K562 (cell line): Measurements from ENCODE around the gene ZBTB46. TPM values are rescaled to one million over a fixed set of nuclear protein-coding genes. Genes with fewer than 3 reads are reported as not detected.

ENCODE experiments used
- ARID1B ChIP-seq: fragments of 450-650 bp; IDR thresholded peaks from 2 replicates; pipeline ENCODE4 v1.6.1; 2016; ENCODE audit warnings: antibody characterized with exemption, mild to moderate bottlenecking, inconsistent platforms
- ATF3 ChIP-seq, 2 experiments: fragments of 450-650 bp in 1 of 2; sonication (generic) in 1 of 2; formaldehyde crosslinking in 1 of 2; IDR thresholded peaks in 1 of 2; conservative IDR thresholded peaks in 1 of 2; 2 replicates each; pipeline versions ENCODE4 v1.6.1 to v1.8.1; 2016 to 2023; ENCODE audit warnings: mild to moderate bottlenecking in 2 of 2, moderate library complexity in 2 of 2, inconsistent platforms in 1 of 2, missing genetic modification reagents in 1 of 2
- KLF6 ChIP-seq: fragments of 250-450 bp; sonication (Bioruptor Pico); IDR thresholded peaks from 2 replicates; pipeline ENCODE4 v1.4.0; 2020; ENCODE audit warnings: mild to moderate bottlenecking, moderate library complexity, borderline replicate concordance
- MYBL2 ChIP-seq, 2 experiments: fragments of 450-650 bp in 1 of 2; sonication (generic) in 1 of 2; formaldehyde crosslinking in 1 of 2; IDR thresholded peaks; 2 replicates each; pipeline versions ENCODE4 v1.6.1 to v1.8.1; 2017 to 2022; ENCODE audit warnings: borderline replicate concordance in 1 of 2, inconsistent platforms in 1 of 2, low read depth in 1 of 2, mild to moderate bottlenecking in 1 of 2, missing genetic modification reagents in 1 of 2, moderate library complexity in 1 of 2
- NELFE ChIP-seq: IDR thresholded peaks from 2 replicates; pipeline ENCODE4 v1.6.1; 2011; ENCODE audit warnings: mild to moderate bottlenecking; ENCODE audit not compliant: insufficient read depth, insufficient read length
- NFRKB ChIP-seq: fragments of 450-650 bp; IDR thresholded peaks from 2 replicates; pipeline ENCODE4 v1.6.1; 2016; ENCODE audit warnings: low read depth
- SIN3A ChIP-seq, 2 experiments: fragments of 150-350 bp in 1 of 2; IDR thresholded peaks; 2 replicates each; pipeline ENCODE4 v1.6.1; 2011 to 2016; ENCODE audit warnings: borderline replicate concordance in 2 of 2, low read depth in 2 of 2, low read length in 2 of 2, mild to moderate bottlenecking in 2 of 2, moderate library complexity in 2 of 2; ENCODE audit not compliant: control insufficient read depth in 1 of 2
- TEAD4 ChIP-seq, 2 experiments: sonication (generic) in 1 of 2; formaldehyde crosslinking in 1 of 2; IDR thresholded peaks; 2 replicates each; pipeline versions ENCODE4 v1.6.1 to v1.8.0; 2012 to 2022; ENCODE audit warnings: borderline replicate concordance in 1 of 2, inconsistent platforms in 1 of 2, low read length in 1 of 2, mild to moderate bottlenecking in 1 of 2, missing genetic modification reagents in 1 of 2
- ZNF134 ChIP-seq: fragments of 250-450 bp; sonication (Bioruptor Pico); conservative IDR thresholded peaks from 2 replicates; pipeline ENCODE4 v1.4.0; 2020
- ZNF407 ChIP-seq: fragments of 450-650 bp; IDR thresholded peaks from 2 replicates; pipeline ENCODE4 v1.6.1; 2016; ENCODE audit warnings: low read depth
- ZNF740 ChIP-seq, 3 experiments: fragments of 200-800 bp in 1 of 3; sonication (Bioruptor generic) in 1 of 3; sonication (generic) in 1 of 3; formaldehyde crosslinking in 1 of 3; IDR thresholded peaks; 2 replicates each; pipeline versions ENCODE4 v1.6.1 to v1.8.0; 2016 to 2022; ENCODE audit warnings: mild to moderate bottlenecking in 2 of 3, missing compliant biosample characterization in 2 of 3, missing genetic modification characterization in 2 of 3, missing genetic modification reagents in 1 of 3
- polyA plus RNA-seq, 8 experiments: library from polyadenylated mRNA; depleted of rRNA in 4 of 8; stranded (reverse) in 5 of 8; unstranded in 3 of 8; fragments of >200 nt; fragmentation: Nextera tagmentation in 2 of 8; fragmentation: Illumina TruSeq in 1 of 8; extraction: Ambion mirVana in 2 of 8; extraction: Trizol in 1 of 8; gene quantifications; 2 replicates each; pipeline versions ENCODE4 v1.2.1 to v1.2.3, GENCODE V29; 2011 to 2014; ENCODE audit warnings: inconsistent platforms in 1 of 8, missing spikeins in 1 of 8
- total RNA-seq, 7 experiments: library from RNA; depleted of rRNA in 6 of 7; stranded (reverse); fragments of >200 nt in 6 of 7; fragmentation: Illumina TruSeq in 2 of 7; extraction: Trizol in 2 of 7; gene quantifications; 2 replicates each; pipeline versions ENCODE4 v1.2.1 to v1.2.3, GENCODE V29; 2011 to 2021; ENCODE audit warnings: low replicate concordance in 1 of 7

The ZBTB46 gene
- total and polyA plus RNA-seq, 9 of the 15 experiments (the other 6 are each of a cell fraction or from before 2014, with no cell fraction given), result 0.29 to 4.1 (median 1.1) TPM

- TF ChIP-seq ATF3 (IDR thresholded peaks at IDR 0.05), result no peak
- no peak; the same call in 1 of the 2 replicates for TF ChIP-seq ATF3 (CRISPR knock-in tag; conservative IDR thresholded peaks at IDR 0.05)
- TF ChIP-seq NFRKB, result peak; percentile 88; the same call in 1 of the 2 replicates
- peak; percentile 3 to 43; a peak in 2 of 4 replicates for TF ChIP-seq SIN3A (IDR thresholded peaks at IDR 0.05; ENCODE audit: borderline replicate concordance in 2 of 2, control insufficient read depth in 1 of 2, low read depth in 2 of 2, low read length in 2 of 2)
- TF ChIP-seq ARID1B, result peak; percentile 39; the same call in 1 of the 2 replicates
- no peak for TF ChIP-seq NELFE
- no peak for TF ChIP-seq MYBL2 (IDR thresholded peaks at IDR 0.05; ENCODE audit: low read depth)
- TF ChIP-seq MYBL2 (CRISPR knock-in tag; IDR thresholded peaks at IDR 0.05; ENCODE audit: borderline replicate concordance), result no peak
- TF ChIP-seq KLF6 (CRISPR knock-in tag), result 0 out of 2 replicates have a peak, but pooled peaks have one; percentile 0
- no peak for TF ChIP-seq ZNF407
- no peak for TF ChIP-seq ZNF134 (CRISPR knock-in tag)
- no peak for TF ChIP-seq ZNF740 (CRISPR knock-in tag; IDR thresholded peaks at IDR 0.05)
- no peak for TF ChIP-seq ZNF740 (tag; IDR thresholded peaks at IDR 0.05)
- no peak for TF ChIP-seq TEAD4 (IDR thresholded peaks at IDR 0.05; ENCODE audit: low read length)
- TF ChIP-seq TEAD4 (CRISPR knock-in tag; IDR thresholded peaks at IDR 0.05; ENCODE audit: borderline replicate concordance), result no peak
Measured at GRCh38 chr20:63864545-63864977, 33.5 kb upstream of the ZBTB46 start (continued).
